Stimulated activated CD4-positive, alpha-beta T cell treated with anti-CD3 and anti-CD28 coated beads, TNF-alpha, amount 100 ng/mL, for 4 hours (primary cell): ENCODE measurements around the gene AGAP3.

Source experiments
- DNase-seq, 3 experiments: peaks; one replicate each; pipeline ENCODE4 v3.0.0-alpha.2; 2020; ENCODE audit warnings: low read depth in 3 of 3

The AGAP3 gene

DNA sequence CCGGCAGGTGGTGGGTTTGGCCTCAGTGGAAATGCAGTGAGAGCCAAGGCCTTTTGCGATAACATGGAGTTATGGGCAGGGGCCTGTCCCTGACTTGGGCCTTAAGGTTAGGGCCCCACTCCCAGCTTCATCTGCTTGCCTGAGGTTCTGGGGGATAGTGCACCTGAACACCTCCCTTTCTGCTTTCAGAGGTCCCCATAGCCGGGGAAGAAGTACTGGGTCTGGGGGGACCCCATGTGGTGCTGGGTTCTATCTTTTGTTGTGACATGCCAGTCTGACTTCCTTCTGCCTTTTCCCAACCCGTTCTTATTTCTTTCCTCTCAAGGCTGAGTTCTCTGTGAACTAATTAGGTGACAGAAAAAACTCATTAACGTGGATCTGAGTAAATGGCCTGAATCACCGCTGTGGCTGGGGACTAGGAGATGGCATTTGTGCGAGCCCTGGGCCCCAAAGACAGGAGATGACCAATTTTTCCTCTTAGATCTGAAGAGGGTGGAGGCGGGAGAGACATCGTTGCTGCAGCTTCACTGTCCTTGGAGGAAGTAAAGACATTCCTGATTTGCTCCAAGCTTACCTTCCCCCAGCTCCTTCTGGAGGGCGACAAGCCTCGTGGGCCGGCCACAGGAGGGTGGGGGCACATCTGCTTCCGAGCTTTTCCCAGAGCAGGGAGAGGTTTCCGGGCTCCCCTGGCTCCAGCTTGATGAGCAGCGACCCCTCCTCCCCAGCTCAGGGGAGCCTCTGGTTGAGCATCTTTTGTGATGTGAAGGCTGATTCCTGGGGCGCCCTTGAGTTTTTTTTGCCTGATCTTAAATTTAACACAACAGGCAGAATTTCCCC is 2.0 kb downstream of the AGAP3 start:
- DNase-seq: no peak

DNA sequence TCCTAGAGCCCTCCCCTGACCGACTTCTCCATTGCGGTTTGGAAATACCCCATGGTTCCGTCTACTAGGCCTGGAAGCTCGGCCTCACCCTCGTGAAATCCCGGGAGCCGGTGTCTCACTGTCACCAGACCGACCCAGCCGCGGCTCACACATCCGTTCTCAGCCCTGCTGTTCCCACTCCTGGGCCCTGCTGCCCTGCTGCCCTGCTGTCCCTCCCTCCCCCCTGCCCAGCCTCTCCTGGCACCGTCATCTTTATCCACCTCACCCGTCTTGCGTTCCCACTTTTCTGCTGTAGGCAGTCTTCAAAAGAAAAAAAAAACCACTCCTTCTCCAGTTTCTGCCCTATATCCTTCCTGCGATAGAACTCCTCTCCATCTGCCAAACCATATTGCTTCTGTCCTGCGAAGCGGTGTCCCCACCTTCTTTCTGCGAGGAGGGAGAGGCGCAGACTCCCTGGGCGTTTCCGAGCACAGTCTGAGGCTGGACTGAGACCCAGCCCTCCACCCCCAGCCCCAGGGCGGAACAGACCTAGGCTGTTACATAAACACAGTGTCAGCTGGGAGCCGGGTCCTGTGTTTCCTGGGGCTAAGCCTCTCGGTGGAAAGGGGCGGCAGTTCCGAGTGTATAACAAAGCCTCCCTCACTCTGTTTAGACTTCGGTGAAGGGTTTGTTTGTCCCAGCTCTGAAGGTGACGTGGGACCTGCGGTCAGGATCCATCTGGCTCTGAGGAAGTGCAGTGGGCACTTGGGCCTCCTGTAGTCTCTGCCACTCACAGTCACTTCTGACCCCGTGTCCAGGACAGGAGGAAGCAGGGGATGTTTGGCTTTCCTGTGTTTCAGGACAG is 2.8 kb downstream of the AGAP3 start:
- DNase-seq: no peak

DNA sequence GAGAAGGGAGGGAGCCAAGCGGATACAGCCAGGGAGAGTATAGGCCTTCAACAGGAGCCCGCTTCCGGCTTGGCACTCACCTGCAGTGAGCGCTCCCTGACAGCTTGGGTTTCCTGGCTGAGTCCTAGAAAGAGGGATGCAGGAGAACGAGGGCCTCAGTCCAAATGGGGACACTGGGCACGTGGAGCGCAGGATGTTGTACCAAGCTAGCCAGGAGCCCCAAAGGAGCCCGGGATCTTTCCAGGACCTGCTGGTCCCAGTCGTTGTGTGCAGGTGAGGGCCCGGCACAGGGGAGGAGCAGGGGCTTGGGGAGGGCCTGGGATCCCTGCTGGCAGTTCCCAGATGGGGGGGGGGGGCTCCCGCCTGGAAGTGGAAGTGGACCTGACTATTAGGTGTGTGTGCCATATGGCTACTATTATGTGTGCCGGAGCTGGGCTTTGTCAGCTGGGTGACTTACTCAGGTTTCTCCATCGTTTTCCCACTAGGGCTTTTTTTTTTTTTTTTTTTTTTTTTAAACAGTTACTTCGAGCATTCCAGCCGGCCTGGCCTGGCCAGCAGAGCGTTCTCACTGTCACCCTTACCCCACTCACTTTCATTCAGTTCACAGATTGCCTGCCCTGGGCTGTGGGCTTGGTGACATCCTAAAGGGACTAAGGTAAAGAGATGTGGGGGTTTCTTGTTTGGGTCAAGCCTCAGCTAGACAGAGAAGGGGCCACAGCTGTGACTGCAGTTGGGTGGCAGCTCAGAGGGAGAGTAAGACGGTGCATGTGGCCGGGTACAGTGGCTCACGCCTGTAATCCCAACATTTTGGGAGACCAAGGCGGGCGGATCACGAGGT is 3.8 kb downstream of the AGAP3 start:
- no peak for DNase-seq

DNA sequence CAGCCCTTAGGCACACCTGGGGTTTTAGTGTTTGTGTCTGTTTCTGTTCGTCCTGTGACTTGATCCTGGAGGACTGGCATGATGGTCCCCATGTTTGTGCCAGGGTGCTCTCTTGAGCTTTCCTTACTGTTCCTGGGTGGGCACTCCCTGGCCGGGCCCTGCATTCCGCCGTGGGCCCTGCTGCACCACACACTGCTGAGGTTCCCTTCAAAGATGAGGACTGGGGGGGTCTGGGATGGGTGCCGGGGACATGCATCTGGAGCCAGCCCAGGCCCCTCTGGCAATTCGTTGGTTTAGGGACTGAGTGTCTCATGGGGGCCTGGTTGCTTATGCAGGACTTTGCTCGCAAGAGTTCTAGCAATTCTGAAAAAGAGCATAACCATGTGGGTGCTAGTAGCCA is 4.7 kb downstream of the AGAP3 start:
- DNase-seq: no peak

- no peak for DNase-seq
Observed at GRCh38 chr7:151091431-151091830, 5.2 kb downstream of the AGAP3 start.

- DNase-seq: no peak
Observed at GRCh38 chr7:151091988-151092387, 5.7 kb downstream of the AGAP3 start.

GRCh38 chr7:151093748-151094147 is 7.5 kb downstream of the AGAP3 start:
- DNase-seq: no peak

- DNase-seq: no peak
Observed at GRCh38 chr7:151094675-151095074, 8.4 kb downstream of the AGAP3 start.

DNA sequence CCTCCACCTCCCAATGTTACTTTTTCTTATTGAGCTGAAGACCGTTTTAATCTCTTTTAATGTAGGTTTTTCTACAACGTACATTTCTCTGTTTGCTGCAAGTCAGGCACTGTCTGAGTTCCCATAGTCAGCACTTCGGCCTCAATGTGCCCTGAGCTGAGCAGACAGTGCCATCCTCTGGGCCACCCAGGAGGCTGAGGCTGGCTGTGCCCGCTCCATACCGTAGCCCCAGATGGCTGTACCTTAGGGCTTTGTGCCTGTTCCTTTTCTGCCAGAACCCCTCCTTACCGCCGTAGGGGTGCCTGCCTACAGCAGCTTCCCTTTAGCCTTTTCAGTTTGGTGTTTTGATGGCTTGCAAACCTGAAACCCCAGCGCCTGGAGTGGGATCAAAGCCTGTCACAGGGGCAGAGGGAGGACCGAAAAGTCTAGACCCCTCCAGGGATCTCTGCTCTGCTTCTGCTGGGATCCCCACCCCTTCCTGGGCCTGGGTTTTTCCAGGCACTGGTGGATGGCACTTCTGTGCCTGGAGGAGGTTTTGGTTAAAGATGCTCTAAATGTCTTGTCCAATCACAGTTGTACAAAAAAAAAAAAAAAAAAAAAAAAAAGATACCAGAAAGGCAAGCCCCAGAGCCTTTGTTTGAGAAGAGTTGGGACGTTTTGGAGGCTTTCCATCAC is 9.0 kb downstream of the AGAP3 start:
- DNase-seq: no peak

- DNase-seq: no peak
Observed at GRCh38 chr7:151095828-151096475, 9.7 kb downstream of the AGAP3 start.

DNA sequence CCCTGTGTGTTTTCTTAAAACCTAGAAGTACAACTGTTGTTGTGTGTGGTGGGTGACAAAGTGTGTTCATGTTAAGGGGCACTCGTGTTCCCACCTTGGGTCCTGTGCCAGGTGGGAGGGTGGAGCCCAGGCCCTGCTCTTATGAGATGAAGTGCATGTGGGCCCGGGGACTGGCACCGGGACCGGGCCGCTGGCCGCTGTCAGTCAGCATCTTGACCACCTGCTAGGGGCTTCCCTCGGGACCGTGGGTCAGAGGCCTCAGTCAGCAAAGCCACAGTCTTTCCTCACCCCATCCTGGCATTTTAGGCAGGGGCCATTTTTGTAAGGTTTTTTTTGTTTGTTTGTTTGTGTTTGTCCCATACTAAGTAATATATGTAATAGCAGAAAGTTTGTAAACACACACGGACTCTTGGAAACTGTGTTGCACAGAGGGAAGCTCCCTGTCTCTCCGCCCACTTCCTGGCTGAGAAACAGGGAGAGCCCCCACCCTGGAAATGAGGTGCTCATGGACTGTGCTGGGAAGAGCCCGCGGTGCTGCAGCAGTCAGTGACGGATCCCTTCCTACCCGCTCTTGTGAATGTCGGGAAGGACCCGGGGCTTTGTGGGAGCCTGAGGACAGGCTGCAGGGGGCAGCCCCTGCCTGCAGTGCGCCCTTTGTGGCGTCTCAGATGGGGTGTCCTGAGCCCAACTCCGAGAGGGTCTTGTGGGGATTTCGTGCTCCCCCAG is 13.4 kb downstream of the AGAP3 start:
- DNase-seq: no peak

GRCh38 chr7:151100921-151101320 is 14.6 kb downstream of the AGAP3 start:
- no peak for DNase-seq

DNA sequence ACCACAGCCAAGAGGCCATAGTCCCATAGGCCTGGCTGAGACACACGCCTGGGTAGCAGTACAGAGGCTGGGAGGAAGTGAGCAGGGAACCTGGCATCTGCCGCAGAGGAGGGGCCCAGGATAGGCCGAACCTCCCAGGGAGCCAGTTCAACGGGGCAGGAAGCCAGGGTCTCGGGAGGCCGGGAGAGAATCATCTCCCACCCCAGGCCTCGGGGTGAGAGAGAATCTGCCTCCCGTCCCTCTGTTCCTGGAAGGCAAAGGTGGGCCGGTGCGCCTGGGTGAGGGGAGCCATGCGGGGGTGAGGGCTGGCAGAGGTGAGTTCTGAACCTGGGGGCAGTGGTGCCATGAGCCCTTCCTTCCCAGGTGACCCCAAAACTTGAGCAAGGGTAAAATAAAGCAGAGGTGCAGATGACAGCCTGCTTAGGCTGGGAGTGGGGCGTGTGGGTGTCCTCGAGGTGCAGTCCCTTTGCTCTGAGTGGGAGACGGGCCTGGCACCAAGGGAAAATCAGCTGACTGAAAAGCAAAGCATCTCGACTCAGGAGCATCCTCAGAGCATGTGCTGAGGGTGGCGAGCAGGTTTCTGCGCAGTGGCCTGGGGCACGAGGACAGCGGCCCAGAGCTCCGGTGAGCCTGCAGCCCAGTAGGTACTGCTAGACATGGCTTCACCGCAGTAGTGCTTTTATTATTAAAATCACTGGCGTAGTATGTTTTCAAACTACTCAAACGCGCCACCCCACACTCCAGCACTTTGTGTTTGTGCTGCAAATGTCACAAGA is 15.5 kb downstream of the AGAP3 start:
- no peak for DNase-seq

- DNase-seq: no peak
Observed at GRCh38 chr7:151102991-151103390, 16.7 kb downstream of the AGAP3 start.

DNA sequence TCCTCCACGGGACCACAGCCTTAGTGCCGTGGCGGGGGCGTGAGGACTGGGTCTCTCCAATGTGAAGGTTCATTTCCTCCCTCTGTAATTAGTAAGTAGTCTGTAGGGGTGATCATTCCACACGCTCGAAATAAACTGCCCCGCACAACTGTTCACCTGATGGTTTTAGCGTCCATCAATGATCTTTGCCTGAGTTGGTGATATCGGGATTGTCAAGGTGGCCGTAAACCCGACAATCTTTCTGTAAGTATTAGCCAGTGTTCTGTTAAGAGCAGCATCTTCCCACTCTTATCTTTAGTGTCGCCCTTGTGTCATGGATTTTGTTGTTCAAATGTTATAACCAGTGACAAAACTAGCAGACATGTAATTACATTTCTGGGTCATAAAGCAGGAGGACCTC is 17.7 kb downstream of the AGAP3 start:
- DNase-seq: no peak

- no peak for DNase-seq
Observed at GRCh38 chr7:151104411-151105235, 18.3 kb downstream of the AGAP3 start.

GRCh38 chr7:151107882-151108281 is 21.6 kb downstream of the AGAP3 start:
- no peak for DNase-seq
